Right lobe of liver (tissue), 6 donors: ENCODE results near the gene ITPR2. TPM values are rescaled to one million over a fixed set of nuclear protein-coding genes. Genes with fewer than 3 reads are reported as not detected.
"Not testable (repeated sequence)": the region's sequence is repeated elsewhere in the genome, so short reads cannot be mapped to it uniquely, and the experiment has no call there.

Source experiments
- ATAC-seq, 4 donors: fragments of 200-7000 bp; cut with Tn5 transposase; one replicate each; pipeline ENCODE4 v1.9.1; 2020; ENCODE audit warnings: mild to moderate bottlenecking in 4 of 4, moderate library complexity in 4 of 4
- DNase-seq, 3 donors: peaks; one replicate each; pipeline ENCODE4 v3.0.0-alpha.2; 2020
- H3K27ac ChIP-seq, 3 donors: fragments of 200-600 bp; one replicate each; pipeline ENCODE4 v1.8.0; 2022
- H3K27me3 ChIP-seq, 2 donors: fragments of 200-600 bp; one replicate each; pipeline ENCODE4 v1.8.0; 2022
- H3K36me3 ChIP-seq, 4 donors: fragments of 200-600 bp; sonication (generic) in 1 of 4; one replicate each; pipeline versions ENCODE4 v1.5.1 to v1.8.0; 2017 to 2022; ENCODE audit warnings: control low read depth in 1 of 4
- H3K4me1 ChIP-seq, 4 donors: fragments of 200-600 bp; sonication (generic) in 1 of 4; one replicate each; pipeline versions ENCODE4 v1.5.1 to v1.8.0; 2017 to 2022; ENCODE audit warnings: control low read depth in 1 of 4
- H3K4me3 ChIP-seq, 3 donors: fragments of 200-600 bp; one replicate each; pipeline ENCODE4 v1.8.0; 2022
- H3K9me3 ChIP-seq, 4 donors: fragments of 200-600 bp; sonication (generic) in 1 of 4; one replicate each; pipeline versions ENCODE4 v1.5.1 to v1.8.0; 2017 to 2022; ENCODE audit warnings: control low read depth in 1 of 4
- POLR2A ChIP-seq: fragments of 450-650 bp; IDR thresholded peaks from one replicate; pipeline ENCODE4 v1.6.1; 2017; ENCODE audit warnings: antibody characterized with exemption, mild to moderate bottlenecking
- WGBS: methylation state at CpG from one replicate; pipeline ENCODE4 v1.1.6; 2018; ENCODE audit warnings: low coverage, low lambda C conversion rate; ENCODE audit not compliant: insufficient coverage; ENCODE audit errors: missing lambda C conversion rate; 5-methylcytosine and 5-hydroxymethylcytosine counted together
- intact Hi-C, 2 donors: fragments of 100-400 bp; cut with DNase I; formaldehyde crosslinking; loops; one replicate each; pipeline versions ENCODE4 v1.11.2 to v1.14.1; 2022
- total RNA-seq, 6 experiments: library from RNA; depleted of rRNA in 2 of 6; stranded (reverse); fragments of >200 nt in 2 of 6; fragmentation: NEBNext Ultra II Directional in 3 of 6; extraction: Animal tissue kit (Norgen Biotek cat#: 25700) in 3 of 6; gene quantifications; one replicate each; pipeline versions ENCODE4 v1.1.0 to v1.2.4, GENCODE V29; 2016 to 2023
- TF ChIP-seq, protein P1 (sequence below), 4 donors: fragments of 200-600 bp in 3 of 4; fragments of 450-650 bp in 1 of 4; IDR thresholded peaks; one replicate each; pipeline versions ENCODE4 v1.5.1 to v1.8.0; 2016 to 2022; ENCODE audit warnings: antibody characterized with exemption in 4 of 4, mild to moderate bottlenecking in 2 of 4
- donor health status: DM: no; HTN: yes; CAD: no.
- donor health status: DM: no; HTN: no; CAD: no.
- donor health status: DM: no; HTN: no; CAD: no.
- donor health status: DM: no; HTN: yes; CAD: no.
- donor health status: DM: no; HTN: yes; CAD: no.

Gene ITPR2
- total RNA-seq, 6 experiments from 2014 or later = 39.3 to 114 (median 57.2) TPM

GRCh38 chr12:26761775-26762174 is 71.2 kb downstream of the ITPR2 start:
- WGBS = 100% methylated on average over 3 of the region's 3 CpGs
- Histone ChIP-seq H3K27me3 (no peaks in the 10 kb centered on the region), H3K4me3 (no peak overlapping the region), H3K27ac (no peak overlapping the region), H3K9me3 (no peaks in the 10 kb centered on the region), H3K36me3 (peaks cover 0 to 2% (median under 1%) of the 10 kb centered on the region in 4 donors), H3K4me1 (peaks cover 0 to 50% (median 6%) of the 10 kb centered on the region in 4 donors)
- intact Hi-C loops = no loop called here
- TF ChIP-seq, protein P1, sequence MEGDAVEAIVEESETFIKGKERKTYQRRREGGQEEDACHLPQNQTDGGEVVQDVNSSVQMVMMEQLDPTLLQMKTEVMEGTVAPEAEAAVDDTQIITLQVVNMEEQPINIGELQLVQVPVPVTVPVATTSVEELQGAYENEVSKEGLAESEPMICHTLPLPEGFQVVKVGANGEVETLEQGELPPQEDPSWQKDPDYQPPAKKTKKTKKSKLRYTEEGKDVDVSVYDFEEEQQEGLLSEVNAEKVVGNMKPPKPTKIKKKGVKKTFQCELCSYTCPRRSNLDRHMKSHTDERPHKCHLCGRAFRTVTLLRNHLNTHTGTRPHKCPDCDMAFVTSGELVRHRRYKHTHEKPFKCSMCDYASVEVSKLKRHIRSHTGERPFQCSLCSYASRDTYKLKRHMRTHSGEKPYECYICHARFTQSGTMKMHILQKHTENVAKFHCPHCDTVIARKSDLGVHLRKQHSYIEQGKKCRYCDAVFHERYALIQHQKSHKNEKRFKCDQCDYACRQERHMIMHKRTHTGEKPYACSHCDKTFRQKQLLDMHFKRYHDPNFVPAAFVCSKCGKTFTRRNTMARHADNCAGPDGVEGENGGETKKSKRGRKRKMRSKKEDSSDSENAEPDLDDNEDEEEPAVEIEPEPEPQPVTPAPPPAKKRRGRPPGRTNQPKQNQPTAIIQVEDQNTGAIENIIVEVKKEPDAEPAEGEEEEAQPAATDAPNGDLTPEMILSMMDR (IDR thresholded peaks at IDR 0.05) = no peak
- TF ChIP-seq POLR2A = no peak
- ATAC-seq (no peak), DNase-seq (no peak)

DNA sequence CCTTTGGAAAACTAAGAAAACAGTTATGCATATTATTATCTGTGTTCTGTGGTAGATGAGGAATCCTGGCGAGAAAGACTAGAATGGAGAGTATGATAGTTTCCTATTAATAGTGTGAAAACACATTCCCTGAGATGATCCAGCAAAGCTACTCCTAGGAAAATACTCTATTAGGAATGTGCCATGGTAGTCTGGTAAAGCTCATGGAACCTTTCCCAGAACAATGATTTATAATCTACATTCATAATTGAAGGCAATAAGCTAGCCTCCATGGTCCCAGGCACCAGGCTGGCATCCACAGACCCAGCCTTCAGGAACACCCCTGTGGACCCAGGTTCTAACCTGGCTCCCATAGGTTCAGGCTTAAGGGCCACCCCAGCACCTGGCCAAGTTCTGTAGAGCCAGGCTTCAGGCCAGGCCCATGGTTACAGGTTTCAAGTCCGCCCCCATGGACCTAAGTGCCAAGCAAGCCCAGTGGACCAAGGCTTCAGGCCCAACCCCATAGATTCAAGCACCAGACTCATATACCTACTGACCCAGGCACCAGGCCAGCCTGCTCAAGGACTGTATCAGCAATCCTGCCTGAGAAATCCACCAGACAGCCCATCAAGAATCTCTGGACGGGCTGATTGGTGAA is 72.2 kb downstream of the ITPR2 start:
- Histone ChIP-seq H3K27me3 (no peaks in the 10 kb centered on the region), H3K27ac (no peak overlapping the region), H3K9me3 (no peaks in the 10 kb centered on the region), H3K4me3 (no peak overlapping the region), H3K36me3 (no peaks in the 10 kb centered on the region), H3K4me1 (peaks cover 0 to 52% (median 5%) of the 10 kb centered on the region in 4 donors)
- TF ChIP-seq, protein P1 (IDR thresholded peaks at IDR 0.05) = no peak
- TF ChIP-seq POLR2A = no peak
- DNase-seq (peak in 1 of 3 donors; percentile 59), ATAC-seq (peak; percentile 20 to 71 (median 56))
- intact Hi-C loops = no loop called here
- 94% methylated on average over 2 of the region's 3 CpGs for WGBS

DNA sequence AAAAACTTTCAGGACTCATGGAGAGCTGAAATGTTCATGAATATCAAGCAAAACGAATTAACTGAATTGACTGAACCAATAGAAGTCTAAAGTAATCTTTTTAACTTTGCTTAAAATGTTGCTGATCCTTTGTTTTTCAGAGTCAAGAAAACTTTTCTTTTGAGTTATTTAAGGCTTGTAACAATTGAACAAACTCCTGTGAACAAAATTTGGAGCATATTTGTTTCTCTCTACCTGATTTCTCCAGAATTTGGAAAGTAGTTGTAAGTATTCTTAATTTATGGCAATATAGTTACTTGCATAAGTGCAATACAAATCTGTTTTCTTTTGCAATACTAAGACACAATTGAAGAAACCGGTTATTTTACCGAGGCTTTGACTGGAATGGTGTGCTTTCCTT is 77.6 kb downstream of the ITPR2 start:
- H3K9me3 ChIP-seq, ATAC-seq, DNase-seq, H3K36me3 ChIP-seq, intact Hi-C loops, H3K27me3 ChIP-seq: not testable (repeated sequence)
- WGBS = 24% methylated on average over 3 of the region's 3 CpGs
- H3K4me1 ChIP-seq = peaks cover 0 to 72% (median 18%) of the 10 kb centered on the region in 4 donors
- peak overlapping the region in 2 of 3 donors; percentile 26 to 37 for H3K27ac ChIP-seq
- H3K4me3 ChIP-seq = peak overlapping the region in 2 of 3 donors; percentile 34 to 36

GRCh38 chr12:26754148-26754547 is 78.8 kb downstream of the ITPR2 start:
- TF ChIP-seq, protein P1 (IDR thresholded peaks at IDR 0.05) = no peak
- no peak for TF ChIP-seq POLR2A
- peaks cover 0 to 72% (median 23%) of the 10 kb centered on the region in 4 donors for H3K4me1 ChIP-seq
- ATAC-seq (peak; percentile 56 to 78 (median 68)), DNase-seq (no peak)
- no peaks in the 10 kb centered on the region for H3K9me3 ChIP-seq
- no peak overlapping the region for H3K4me3 ChIP-seq
- WGBS = 37% methylated on average over 3 of the region's 3 CpGs
- no peaks in the 10 kb centered on the region for H3K36me3 ChIP-seq
- H3K27ac ChIP-seq = peak overlapping the region in 1 of 3 donors; percentile 56
- intact Hi-C loops = no loop called here
- H3K27me3 ChIP-seq = no peaks in the 10 kb centered on the region

DNA sequence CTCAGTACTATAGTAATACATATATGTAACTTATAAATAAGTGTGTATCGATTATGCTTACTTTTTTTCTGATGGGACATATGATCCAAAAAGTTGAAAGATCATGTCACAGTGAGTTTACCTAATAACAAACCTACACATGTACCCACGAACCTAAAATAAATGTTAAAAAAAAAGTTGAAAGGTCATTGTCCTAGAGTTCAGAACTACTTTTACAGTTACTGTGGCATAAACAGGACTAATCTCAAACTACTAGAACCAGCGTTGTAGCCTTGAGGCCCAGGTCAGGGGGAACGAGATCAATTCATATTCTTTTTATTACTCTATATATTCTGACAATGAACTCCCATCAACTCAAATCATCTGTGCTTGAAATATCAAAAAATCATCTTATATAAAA is 81.8 kb downstream of the ITPR2 start:
- no peaks in the 10 kb centered on the region for H3K9me3 ChIP-seq
- H3K4me3 ChIP-seq = no peak overlapping the region
- H3K27ac ChIP-seq = peak overlapping the region; percentile 7 to 63 (median 10)
- DNase-seq = no peak
- WGBS = 23% methylated on average over 4 of the region's 4 CpGs
- H3K4me1 ChIP-seq = peaks cover 0 to 85% (median 38%) of the 10 kb centered on the region in 4 donors
- H3K27me3 ChIP-seq = no peaks in the 10 kb centered on the region
- TF ChIP-seq, protein P1 (IDR thresholded peaks at IDR 0.05) = no peak
- TF ChIP-seq POLR2A = no peak
- intact Hi-C loops = no loop called here
- no peaks in the 10 kb centered on the region for H3K36me3 ChIP-seq
- ATAC-seq = peak; percentile 44 to 72 (median 54)
